ENCODE data around the gene CD40. TPM values are rescaled to one million over a fixed set of nuclear protein-coding genes. Genes with fewer than 3 reads are reported as not detected.

Gene CD40
- polyA plus RNA-seq, 1 experiment, result 0.21 TPM

- Histone ChIP-seq H3K27ac (ENCODE audit: low read depth, low read length) (no peak overlapping the region), H3K27me3 (ENCODE audit: control insufficient read depth, insufficient read depth, low read length) (peaks cover 12% of the 10 kb centered on the region), H3K4me3 (ENCODE audit: low read depth, low read length) (no peak overlapping the region), H3K9me3 (ENCODE audit: control insufficient read depth, insufficient read depth, low read length) (peaks cover 5% of the 10 kb centered on the region; the same call in 1 of the 2 replicates)
- ChIA-PET POLR2A (no interaction called here), CTCF (interaction anchor here (1.1 kb wide), 1 partner anchor 11 kb away, joined by 3 read pairs; no protein-coding TSS in a partner anchor)
- DNase-seq (ENCODE audit: low read depth, low spot score), result no peak
- TF ChIP-seq CTCF (IDR thresholded peaks at IDR 0.05; ENCODE audit: low read depth, low read length), result no peak
Observed at GRCh38 chr20:46122071-46122470, 4.0 kb downstream of the CD40 start.

- POLR2A ChIA-PET, result no interaction called here
- CTCF ChIA-PET, result interaction anchor here (1.1 kb wide), 1 partner anchor 10 kb away, joined by 3 read pairs; no protein-coding TSS in a partner anchor
- TF ChIP-seq CTCF (IDR thresholded peaks at IDR 0.05; ENCODE audit: low read depth, low read length), result no peak
Observed at GRCh38 chr20:46122516-46123481, 4.7 kb downstream of the CD40 start.

GRCh38 chr20:46123482-46124245 is 5.5 kb downstream of the CD40 start:
- DNase-seq (ENCODE audit: low read depth, low spot score), result no peak
- Histone ChIP-seq H3K27me3 (ENCODE audit: control insufficient read depth, insufficient read depth, low read length) (peaks cover 21% of the 10 kb centered on the region), H3K27ac (ENCODE audit: low read depth, low read length) (no peak overlapping the region), H3K4me3 (ENCODE audit: low read depth, low read length) (no peak overlapping the region), H3K9me3 (ENCODE audit: control insufficient read depth, insufficient read depth, low read length) (no peaks in the 10 kb centered on the region)
- no peak for TF ChIP-seq CTCF (IDR thresholded peaks at IDR 0.05; ENCODE audit: low read depth, low read length)
- ChIA-PET CTCF (no interaction called here), POLR2A (no interaction called here)

More at GRCh38 chr20:46122516-46123481, 4.7 kb downstream of the CD40 start:
- peaks cover 15% of the 10 kb centered on the region for H3K27me3 ChIP-seq (ENCODE audit: control insufficient read depth, insufficient read depth, low read length)
- peaks cover 4% of the 10 kb centered on the region; the same call in 1 of the 2 replicates for H3K9me3 ChIP-seq (ENCODE audit: control insufficient read depth, insufficient read depth, low read length)
- H3K27ac ChIP-seq (ENCODE audit: low read depth, low read length), result no peak overlapping the region
- no peak overlapping the region for H3K4me3 ChIP-seq (ENCODE audit: low read depth, low read length)
- DNase-seq (ENCODE audit: low read depth, low spot score), result no peak

- ChIA-PET POLR2A (no interaction called here), CTCF (no interaction called here)
- no peak for TF ChIP-seq CTCF (IDR thresholded peaks at IDR 0.05; ENCODE audit: low read depth, low read length)
Observed at GRCh38 chr20:46126440-46127056, 8.4 kb downstream of the CD40 start.

More at GRCh38 chr20:46126440-46127056, 8.4 kb downstream of the CD40 start:
- Histone ChIP-seq H3K9me3 (ENCODE audit: control insufficient read depth, insufficient read depth, low read length) (no peaks in the 10 kb centered on the region), H3K27me3 (ENCODE audit: control insufficient read depth, insufficient read depth, low read length) (peaks cover 22% of the 10 kb centered on the region), H3K27ac (ENCODE audit: low read depth, low read length) (no peak overlapping the region), H3K4me3 (ENCODE audit: low read depth, low read length) (no peak overlapping the region)
- DNase-seq (ENCODE audit: low read depth, low spot score), result no peak

Data from AG04450 (cell line).